HG03139 (cell line): ENCODE measurements around the gene SKAP1.

ENCODE experiments used
- ATAC-seq: cut with Tn5 transposase; IDR thresholded peaks from one replicate; pipeline ENCODE4 v1.9.1; 2021; ENCODE audit not compliant: unreplicated experiment

Gene SKAP1

DNA sequence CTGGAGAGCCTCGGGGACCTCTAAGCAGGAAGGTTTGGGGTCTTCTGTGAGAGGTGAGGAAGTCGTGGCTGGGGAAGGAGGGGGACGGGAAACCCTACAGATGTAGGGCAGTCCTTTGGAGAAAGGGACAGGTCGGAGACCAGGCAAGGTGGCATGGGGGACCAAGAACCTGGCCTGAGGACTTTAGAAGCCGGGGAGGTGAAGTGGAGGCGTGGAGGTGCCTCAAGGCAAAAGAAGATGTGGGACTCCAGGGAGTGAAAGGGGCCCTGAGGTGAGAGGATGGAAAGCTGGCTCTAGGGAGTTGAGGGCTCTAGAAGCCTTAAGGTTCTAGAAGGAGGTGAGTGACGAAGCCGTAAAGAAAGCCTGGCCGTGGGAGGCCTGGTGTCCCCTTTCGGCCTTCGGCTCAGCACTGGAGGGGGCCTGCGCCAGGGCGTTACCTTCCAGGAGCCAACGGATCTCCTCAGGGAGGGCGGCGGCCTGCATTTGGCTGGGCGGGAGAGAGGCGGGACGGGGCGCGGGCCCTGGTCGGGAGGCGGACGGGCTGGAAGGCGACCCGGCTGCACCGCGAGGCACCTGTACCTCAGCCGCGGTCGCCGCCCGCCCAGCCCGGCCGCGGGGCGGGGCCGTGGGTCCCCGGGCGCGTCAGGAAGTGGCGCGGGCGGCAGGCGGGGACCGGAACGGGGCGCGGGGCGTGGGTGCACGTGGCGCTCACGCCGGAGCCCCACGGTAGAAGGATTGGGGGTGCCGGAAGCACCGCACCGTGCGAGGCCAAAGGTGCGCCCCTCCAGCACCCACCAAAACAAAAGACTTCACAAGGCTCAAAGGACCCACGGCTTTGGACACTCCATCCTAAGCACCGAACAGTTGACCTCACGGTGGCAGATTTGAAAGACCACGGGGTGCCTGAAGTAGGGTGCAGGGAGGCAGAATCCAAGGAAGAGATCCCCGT lies at the start of gene SKAP1:
Gene SKAP1 (minus strand): TSS at position 577 of the 949 bp plus-strand sequence.
- peak; percentile 45 for ATAC-seq

DNA sequence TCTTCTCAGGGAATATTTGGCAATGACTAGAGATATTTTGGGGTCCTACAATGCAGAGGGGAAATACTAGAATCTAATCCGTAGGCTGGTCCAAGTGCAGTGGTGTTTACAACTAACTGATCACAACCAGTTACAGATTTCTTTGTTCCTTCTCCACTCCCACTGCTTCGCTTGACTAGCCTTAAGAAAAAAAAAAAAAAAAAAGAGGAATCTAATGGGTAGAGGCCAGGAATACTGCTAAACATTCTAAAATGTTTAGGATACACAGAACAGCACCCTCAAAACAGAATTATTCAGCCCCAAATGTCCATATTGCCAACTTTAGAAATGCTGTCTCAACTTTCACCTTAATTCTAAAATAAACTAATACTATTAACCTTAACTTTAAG lies 49.0 kb upstream of the SKAP1 start:
- ATAC-seq, result no peak

DNA sequence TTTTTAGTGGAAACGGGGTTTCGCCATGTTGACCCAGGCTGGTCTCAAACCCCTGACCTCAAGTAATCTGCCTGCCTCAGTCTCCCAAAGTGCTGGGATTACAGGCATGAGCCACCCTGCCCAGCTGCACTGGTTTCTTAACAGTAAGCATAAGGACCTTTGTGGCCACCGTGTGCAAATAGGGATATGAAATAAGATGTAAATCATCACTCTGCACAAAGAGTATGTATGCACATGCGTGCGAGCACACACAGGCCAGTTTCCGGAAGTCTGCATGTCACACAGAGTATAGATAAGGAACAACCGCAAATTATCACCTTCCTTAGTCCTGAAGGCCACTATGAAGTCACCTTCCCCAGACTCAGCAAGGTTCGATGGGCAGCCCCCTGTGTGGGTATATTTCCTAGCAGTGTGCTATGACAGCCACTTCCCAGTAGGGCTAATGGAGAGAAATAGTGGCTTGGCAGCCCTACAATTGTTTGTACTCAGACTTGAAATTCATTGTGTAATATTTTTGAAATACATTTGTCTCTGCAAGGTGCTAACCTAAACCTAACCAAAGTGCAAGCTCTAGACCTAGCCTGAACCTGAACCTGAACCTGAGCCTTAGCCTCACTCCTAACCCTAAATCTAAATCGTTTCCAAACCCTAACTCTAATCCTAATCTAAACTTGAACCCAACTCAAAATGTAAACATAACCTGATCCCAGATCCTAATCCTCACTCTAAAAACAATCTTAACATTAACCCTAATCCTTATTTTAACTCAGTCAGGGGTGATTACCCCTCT lies 48.4 kb upstream of the SKAP1 start:
- peak; percentile 81 for ATAC-seq

DNA sequence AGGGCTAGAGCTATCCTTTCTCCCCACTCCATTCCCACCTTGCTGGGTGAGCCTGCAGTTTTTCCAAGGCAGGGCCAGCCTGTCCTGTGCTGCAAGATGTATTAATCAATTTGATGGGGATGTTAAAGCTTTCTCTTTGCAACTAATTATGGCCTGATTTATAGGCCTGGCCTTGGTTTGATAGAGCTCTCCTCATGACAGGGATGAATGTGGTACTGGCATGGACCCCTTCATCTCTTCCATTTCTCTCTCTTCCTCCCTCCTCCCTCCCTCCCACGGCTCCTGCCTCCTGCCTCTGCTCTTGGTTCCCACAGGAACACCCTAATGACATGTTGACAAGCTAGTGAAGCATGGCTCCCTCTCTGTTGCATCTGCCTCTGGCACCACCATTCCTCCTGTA lies 47.2 kb upstream of the SKAP1 start:
- ATAC-seq, result no peak

DNA sequence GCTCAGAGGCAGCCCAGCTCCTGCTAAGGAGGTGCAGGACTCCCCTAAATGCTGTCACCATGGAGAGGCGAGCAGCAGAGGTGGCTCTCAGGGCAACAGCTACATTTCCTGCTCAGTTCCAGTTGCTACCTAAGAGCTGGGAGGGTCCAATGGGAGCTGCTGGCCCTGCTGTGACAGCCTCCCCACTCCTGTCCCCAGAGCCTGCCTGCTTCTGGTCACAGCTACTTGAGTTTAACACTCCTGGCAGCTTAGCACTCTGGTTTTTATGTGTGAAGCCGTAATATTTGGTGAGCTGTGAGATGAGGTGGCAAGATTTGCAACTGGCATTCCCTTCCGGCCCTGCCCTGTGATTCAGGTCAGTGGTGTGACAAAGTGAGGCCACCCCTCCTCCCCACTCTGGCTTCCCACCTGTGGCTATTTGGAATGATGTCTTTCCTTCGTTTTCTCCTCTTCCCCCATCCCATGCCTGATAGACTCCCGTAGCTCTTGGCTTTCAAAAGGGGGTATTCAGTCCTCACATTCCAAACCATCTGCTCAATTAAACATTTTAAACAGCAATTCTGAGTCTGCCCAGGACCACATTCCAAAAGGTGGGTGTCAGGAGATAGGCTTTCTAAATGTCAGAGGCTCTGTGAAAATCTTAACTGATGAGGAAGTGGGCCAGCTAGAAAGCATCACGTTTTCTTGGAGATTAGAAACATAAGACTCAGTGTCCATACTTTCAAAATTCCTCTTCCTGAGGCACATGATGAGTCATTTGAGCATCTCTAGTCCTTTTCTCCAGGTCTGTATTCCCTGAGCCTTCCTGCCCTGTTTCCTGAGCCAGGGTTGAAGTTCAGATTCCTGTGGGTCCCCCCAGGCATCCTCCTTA lies 42.6 kb upstream of the SKAP1 start:
- ATAC-seq, result no peak

DNA sequence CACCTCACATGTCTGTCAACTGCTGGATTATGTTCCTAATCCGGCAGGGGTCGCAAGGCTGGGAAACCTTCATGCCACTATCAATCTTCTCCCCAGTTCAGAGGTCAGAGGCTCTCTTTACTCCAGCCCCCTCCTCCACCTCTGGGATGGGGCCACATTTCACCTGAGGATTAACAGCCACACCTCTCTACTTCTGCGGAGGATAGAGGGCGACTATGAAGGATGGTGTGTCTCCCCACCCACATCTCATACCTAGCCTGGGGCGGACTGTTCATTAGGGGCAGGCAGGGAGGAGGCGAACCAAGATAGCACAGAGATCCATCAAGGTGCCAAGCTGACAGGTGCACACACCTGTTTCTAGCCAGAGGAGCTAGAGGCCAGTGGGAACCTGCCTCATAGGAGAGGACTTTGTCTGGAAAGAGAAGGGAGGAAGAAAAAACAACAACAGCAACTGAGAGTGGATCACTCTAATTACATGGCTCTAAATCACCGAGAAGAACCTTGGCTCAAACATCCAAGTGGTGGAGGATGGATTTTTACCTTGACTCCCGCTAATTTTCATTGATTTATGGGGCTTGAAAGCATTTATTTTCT lies 41.9 kb upstream of the SKAP1 start:
- no peak for ATAC-seq

DNA sequence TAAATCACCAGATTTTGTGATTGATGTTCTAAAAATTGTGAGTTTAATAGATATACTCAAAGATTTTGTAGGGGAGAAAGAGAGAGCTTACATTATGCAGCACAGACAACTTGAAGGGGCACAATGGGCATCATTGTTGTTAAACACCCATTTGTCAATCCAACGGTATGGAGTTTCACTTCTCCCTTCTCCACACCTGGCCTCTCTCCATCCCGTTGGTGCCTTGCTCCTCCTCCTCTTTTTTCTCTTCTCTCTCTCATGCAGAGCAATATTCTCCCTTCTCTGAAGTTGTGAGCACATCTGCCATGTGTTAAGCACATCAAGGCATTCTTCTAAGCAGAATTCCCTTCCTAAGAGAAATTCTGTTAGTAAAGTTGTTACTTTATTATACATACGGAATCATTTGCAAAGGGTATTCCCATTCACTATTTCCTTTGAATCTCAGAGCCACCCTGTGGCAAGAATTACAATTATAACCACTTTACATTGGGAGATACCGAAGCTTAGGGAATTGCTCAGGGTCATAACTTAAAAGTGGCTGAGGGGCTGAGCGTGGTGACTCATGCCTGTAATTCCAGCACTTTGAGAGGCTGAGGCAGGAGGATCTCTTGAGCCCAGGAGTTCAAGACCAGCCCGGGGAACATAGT lies 40.5 kb upstream of the SKAP1 start:
- no peak for ATAC-seq

DNA sequence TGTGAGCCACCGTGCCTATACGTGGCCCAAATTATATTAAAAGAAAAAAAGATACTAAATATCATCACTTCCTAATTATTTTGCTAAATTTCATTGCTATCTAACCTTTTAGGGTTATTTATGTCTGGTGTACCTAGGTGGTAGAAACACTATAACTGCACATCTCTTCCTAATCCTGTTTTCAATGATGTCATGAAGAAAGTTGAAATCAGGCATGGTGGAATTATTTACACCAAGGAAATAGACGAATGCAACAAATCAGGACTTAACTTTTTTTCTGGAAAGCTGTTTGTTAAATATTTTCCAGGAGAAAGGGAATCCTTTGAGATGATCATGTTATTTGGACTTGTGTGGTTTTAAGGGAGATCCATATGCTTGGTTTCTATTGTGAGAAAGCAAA lies 39.2 kb upstream of the SKAP1 start:
- no peak for ATAC-seq

DNA sequence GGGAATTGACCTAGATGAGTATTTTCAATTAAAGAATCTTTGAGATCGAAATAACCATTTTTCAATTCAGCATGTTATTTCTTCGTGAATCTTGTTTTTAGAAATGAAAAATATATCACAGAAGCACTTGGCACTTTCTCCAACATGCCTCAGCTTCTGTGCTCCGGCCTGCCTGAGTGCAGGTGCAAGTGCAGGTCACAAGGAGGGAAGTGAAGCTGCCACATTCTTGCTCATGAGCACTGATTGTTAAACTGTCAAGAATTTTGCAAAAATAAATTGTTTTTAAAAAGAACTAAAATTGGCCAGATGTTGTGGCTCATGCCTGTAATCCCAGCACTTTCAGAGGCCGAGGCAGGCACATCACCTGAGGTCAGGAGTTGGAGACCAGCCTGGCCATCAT lies 38.3 kb upstream of the SKAP1 start:
- ATAC-seq, result no peak

DNA sequence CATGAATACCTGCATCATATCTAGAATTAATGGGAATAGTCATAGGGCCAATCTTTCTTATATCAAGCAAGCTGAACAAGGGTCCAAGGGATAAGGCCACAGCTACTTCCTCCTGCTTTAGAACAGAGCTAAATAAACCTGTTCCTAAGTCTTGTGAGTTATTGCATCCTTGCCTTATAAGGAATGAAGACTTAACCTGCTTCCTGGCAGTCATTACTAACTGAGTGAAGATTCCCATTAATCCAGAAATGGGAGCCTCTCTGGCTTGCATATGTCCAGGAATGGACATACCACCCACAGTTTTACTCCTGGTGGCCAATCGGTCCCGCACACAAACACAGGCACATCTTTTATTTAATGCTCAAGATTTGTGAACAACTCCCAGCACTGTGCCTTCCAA lies 35.9 kb upstream of the SKAP1 start:
- no peak for ATAC-seq

DNA sequence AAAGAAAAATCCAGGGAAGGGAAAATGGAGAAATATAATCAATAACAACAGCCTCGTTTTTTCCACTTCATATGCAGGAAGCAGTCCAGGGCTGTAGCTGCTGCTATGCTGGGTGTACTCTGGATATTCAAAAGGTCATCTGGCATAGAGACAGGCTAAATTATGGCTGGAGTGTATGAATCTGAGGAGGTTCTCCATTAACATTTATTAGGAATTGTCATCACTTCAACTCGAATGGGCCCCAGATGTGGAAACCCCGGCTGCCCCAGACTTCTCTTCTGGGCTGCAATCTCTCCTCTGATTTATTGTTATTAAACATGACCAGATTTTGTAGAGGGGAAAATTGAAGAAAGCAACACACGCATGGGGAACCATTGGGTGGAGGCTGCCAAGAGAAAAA lies 33.5 kb upstream of the SKAP1 start:
- no peak for ATAC-seq

DNA sequence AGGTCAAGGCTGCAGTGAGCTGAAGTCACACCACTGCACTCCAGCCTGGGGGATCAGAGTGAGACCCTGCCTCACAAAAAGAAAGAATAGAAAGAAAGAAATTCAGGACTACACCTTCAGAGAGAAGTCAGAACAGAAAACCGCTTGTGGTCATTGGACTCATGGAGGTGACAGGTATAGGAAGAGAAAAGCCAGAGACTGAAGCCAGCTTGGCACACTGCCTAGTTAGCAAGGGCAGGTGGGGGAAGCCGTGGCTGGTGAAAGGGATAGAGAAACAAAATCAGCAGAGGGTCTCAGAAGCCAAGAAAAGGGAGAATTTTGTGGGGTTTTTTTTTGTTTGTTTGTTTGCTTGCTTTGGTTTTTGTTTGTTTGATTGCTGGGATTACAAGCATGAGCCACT lies 32.9 kb upstream of the SKAP1 start:
- no peak for ATAC-seq

DNA sequence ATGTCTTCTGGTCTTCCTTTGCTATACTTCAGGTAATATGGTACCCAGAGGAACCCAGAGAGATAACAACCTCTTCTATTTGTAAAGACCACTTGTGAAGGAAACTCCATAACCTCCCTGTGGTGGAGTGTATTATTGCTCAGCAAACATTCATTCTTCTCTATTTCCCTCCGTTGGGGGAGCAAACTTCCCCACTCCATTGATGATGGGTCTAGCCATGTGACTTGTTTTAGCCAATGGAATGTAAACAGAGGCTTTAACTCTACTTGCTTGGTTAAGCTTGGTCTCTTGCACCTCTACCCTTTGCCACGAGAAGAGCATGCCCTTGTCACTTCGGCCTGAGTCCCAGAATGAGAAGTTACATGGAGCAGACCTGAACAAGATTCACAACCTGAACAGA lies 30.0 kb upstream of the SKAP1 start:
- no peak for ATAC-seq

DNA sequence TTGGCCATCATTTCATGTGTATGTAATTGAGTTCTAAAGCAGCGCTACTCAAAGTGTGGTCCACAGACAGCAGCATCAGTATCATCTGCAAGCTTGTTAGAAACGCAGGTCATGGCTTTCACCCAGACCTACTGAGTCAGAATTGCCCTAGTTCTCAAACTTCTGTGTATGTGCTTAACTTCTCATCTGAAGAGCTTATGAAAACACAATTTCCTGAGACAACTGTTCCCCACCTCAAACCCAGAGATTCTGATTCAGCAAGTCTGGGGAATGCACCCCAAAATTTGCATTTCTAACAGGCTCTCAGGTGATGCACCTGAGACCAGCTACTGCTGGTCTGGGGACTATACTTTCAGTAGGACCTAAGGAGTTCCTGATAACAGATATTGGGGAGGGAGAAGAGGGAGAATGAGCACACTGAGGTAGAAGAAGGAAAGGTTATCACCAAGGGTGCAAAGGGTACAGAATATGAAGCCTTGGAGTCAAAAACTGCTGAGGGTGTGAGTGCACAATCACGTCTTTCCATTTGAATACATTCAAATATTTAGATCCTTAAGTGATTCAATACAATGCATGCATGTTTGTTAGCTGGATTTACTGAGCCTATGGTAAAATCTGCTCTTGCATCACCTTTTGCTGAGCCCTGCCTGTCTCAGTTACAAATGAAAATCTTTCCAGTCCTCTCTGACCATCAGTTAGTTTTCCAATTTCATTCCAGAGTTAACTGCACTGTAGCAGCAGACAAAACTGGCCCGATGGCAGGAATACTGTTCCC lies 29.2 kb upstream of the SKAP1 start:
- ATAC-seq, result no peak

DNA sequence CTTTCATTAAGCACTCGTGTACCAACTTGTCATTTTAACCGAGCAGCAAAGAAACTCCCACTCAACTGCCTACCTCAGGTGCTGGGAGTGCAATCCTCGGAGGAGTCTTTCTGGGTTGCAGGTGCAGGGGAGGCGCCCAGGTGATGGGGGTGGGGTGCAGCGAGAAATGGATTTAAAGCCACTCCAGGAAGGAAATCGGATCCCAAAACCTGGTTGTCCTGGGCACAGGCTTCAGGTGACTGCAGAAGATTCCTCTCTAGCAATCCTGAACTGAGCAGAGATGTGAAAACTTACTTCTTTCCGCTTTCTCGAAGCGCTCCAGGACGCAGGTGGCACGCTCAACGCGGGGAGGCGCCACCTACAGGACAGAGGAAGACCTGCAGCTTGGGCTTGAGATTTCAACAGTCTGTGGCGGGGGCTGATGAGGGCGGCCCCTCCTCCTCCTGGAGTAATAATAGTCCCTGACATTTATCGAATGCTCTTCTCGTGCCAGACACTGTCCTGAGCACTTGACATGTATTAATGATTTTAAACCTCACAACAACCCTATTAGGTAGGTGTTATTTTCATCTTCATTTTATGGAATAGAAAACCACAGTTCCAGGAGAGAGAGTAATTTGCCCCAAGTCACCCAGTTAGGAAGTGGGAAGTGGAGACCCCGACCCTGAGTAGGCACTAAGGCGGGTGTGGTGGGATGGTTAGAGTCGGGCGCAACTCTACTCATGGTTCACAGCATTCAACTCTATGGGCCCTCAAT lies 27.2 kb upstream of the SKAP1 start:
- ATAC-seq, result peak; percentile 52

DNA sequence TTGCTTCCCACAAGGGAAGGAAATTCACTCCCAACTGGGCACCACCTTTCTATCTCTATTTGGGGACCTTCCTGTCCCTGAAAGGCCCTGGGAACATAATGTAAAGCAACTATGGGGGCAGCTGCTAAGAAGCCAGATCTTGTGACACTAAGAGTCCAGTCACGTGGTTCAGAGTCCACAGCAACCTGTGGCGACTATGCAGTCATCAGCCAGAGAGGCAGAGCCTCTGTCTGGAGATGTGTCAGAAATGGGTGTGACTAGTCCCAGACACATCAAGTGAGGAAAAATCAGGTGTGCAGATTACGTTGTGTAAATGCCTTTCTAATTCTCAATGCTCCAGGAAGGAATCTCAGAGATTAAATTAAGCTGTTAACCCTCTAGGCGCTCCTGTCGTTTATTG lies 26.6 kb upstream of the SKAP1 start:
- no peak for ATAC-seq

DNA sequence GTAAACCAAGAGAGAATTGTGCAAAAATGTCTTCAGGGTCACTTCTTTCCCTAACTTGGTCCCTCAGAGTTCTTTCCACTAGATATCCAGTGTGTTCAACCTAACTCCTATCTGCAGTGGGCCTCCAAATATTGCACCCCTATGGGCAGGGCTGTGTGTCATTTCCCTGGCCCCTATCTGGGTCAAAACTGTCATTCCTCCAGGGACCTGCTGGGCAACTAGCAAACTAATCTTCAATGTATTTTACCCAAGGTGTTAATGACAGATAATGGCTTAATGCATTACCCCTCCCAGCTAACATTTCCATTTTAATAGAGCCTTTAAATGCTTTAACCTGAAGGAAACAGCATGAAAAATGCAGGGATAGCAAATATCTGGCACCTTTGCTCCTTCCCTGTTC lies 25.8 kb upstream of the SKAP1 start:
- no peak for ATAC-seq

DNA sequence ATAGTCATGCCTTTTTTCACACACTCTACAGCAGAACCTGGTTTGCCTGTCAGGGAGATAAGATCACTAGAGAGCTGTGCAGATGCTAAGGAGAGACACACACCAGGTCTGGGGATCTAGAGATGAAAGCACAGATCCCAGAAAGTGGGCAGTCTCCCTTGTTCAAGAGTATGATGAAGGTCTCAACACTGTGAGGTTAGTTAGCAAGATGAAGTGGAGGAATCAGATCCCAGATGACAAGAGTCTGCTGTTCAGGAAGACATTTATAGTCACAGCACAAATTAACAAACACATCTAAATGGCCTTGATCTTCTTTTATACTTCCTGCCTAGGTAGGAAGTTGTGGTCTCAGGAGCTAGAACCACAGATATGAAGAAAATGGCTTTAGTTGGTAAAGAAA lies 23.4 kb upstream of the SKAP1 start:
- no peak for ATAC-seq

DNA sequence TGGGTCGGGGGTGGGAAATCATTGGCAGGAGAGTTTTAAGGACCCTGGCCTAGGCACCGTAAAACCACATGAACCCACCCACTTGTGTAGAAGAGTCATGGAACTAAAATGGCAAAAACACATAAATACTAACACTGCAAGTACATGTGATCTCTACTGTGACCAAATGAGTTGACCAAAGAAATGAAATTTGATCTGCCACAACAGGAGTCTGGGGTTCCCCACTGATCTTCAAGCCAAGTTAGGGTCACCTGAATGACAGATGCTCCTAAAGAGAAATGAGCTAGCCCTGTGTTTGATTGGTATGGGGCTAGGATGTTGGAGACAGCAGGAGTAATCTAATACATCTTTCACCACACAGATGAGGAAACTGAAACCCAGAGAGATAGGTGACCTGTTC lies 21.5 kb upstream of the SKAP1 start:
- ATAC-seq, result no peak
